BJ (cell line): Measurements from ENCODE around the gene STAT5A. TPM values are rescaled to one million over a fixed set of nuclear protein-coding genes. Genes with fewer than 3 reads are reported as not detected.

Experiments used
- CTCF ChIA-PET: fragments of 350-600 bp; formaldehyde crosslinking; extraction: SDS; loops from one replicate; lab custom pipeline; 2021; ENCODE audit warnings: antibody characterized with exemption, inconsistent platforms; lab: Yijun Ruan, JAX
- POLR2A ChIA-PET: fragments of 300-600 bp; sonication (Branson Sonifier 250); formaldehyde crosslinking; extraction: SDS; loops from one replicate; lab custom pipeline; 2021; ENCODE audit warnings: antibody characterized with exemption; lab: Charles Lee
- DNase-seq: peaks from one replicate; pipeline ENCODE4 v3.0.0-alpha.2; 2011; ENCODE audit warnings: low read depth
- H3K27me3 ChIP-seq: 2 replicates; pipeline ENCODE4 v1.6.0; 2011; ENCODE audit warnings: low read length; ENCODE audit not compliant: control insufficient read depth, insufficient read depth
- H3K36me3 ChIP-seq: 2 replicates; pipeline ENCODE4 v1.5.1; 2011; ENCODE audit warnings: low read length; ENCODE audit not compliant: control insufficient read depth, insufficient read depth
- H3K4me3 ChIP-seq: 2 replicates; pipeline ENCODE4 v1.5.1; 2011; ENCODE audit warnings: low read depth, mild to moderate bottlenecking, control low read depth, low read length
- CTCF ChIP-seq: IDR thresholded peaks from 2 replicates; pipeline ENCODE4 v1.5.1; 2011; ENCODE audit warnings: low read depth, mild to moderate bottlenecking, control low read depth, inconsistent platforms, low read length, moderate library complexity; ENCODE audit not compliant: insufficient read depth
- polyA plus RNA-seq: library from polyadenylated mRNA; depleted of rRNA; stranded (reverse); fragments of >200 nt; gene quantifications from 2 replicates; pipeline ENCODE4 v1.2.3, GENCODE V29; 2011

The STAT5A gene
- polyA plus RNA-seq, 1 experiment = 17.2 TPM

- TF ChIP-seq CTCF = no peak
- Histone ChIP-seq H3K4me3 (no peak overlapping the region), H3K27me3 (no peaks in the 10 kb centered on the region), H3K36me3 (no peaks in the 10 kb centered on the region)
- ChIA-PET POLR2A (interaction anchor here (0.6 to 0.7 kb wide), 2 partner anchors 56 to 134 kb away, joined by 4 to 18 read pairs; no protein-coding TSS in a partner anchor), CTCF (interaction anchor here (0.6 to 0.7 kb wide), 2 partner anchors 23 to 115 kb away, joined by 3 read pairs; no protein-coding TSS in a partner anchor)
- DNase-seq = no peak
Observed at GRCh38 chr17:42273474-42274252, 14.6 kb upstream of the STAT5A start.

GRCh38 chr17:42274253-42274542, 14.1 kb upstream of the STAT5A start:
- DNase-seq = no peak
- Histone ChIP-seq H3K27me3 (no peaks in the 10 kb centered on the region), H3K36me3 (no peaks in the 10 kb centered on the region), H3K4me3 (no peak overlapping the region)
- POLR2A ChIA-PET = interaction anchor here (0.6 to 0.7 kb wide), 2 partner anchors 55 to 134 kb away, joined by 4 to 18 read pairs; no protein-coding TSS in a partner anchor
- TF ChIP-seq CTCF = no peak
- CTCF ChIA-PET = no interaction called here

GRCh38 chr17:42274812-42275526, 13.3 kb upstream of the STAT5A start:
- CTCF ChIA-PET = interaction anchor here (1.0 to 1.1 kb wide), 3 partner anchors 22 to 89 kb away, joined by 3 to 4 read pairs (median 4); no protein-coding TSS in a partner anchor
- no peak for DNase-seq
- TF ChIP-seq CTCF = no peak
- Histone ChIP-seq H3K4me3 (peak overlapping the region; percentile 85), H3K36me3 (no peaks in the 10 kb centered on the region), H3K27me3 (no peaks in the 10 kb centered on the region)
- POLR2A ChIA-PET = interaction anchor here (0.7 to 0.8 kb wide), 2 partner anchors 55 to 246 kb away, joined by 3 to 18 read pairs; no protein-coding TSS in a partner anchor

GRCh38 chr17:42275527-42276358, 12.6 kb upstream of the STAT5A start:
- H3K36me3 ChIP-seq = no peaks in the 10 kb centered on the region
- peak overlapping the region; percentile 85 for H3K4me3 ChIP-seq
- CTCF ChIA-PET = interaction anchor here (1.0 to 1.1 kb wide), 3 partner anchors 21 to 89 kb away, joined by 3 to 4 read pairs (median 4); no protein-coding TSS in a partner anchor
- no peak for DNase-seq
- TF ChIP-seq CTCF = no peak
- POLR2A ChIA-PET = interaction anchor here (0.6 to 0.8 kb wide), 2 partner anchors 11 to 245 kb away, joined by 3 to 4 read pairs; no protein-coding TSS in a partner anchor
- no peaks in the 10 kb centered on the region for H3K27me3 ChIP-seq
